A375 (cell line): ENCODE measurements around the gene PFKFB4. TPM values are rescaled to one million over a fixed set of nuclear protein-coding genes. Genes with fewer than 3 reads are reported as not detected.

Experiments used
- small RNA-seq: library from RNA; depleted of rRNA; stranded (forward); fragments of <200 nt; gene quantifications from one replicate; pipeline ENCODE3, GENCODE V24; 2014
- total RNA-seq: library from RNA; depleted of rRNA; stranded (reverse); fragments of >200 nt; shearing (Covaris generic); gene quantifications from 2 replicates; pipeline ENCODE4 v1.2.3, GENCODE V29; 2014; rRNA removed

PFKFB4 gene
- 57.7 and 76.4 TPM in 2 replicates for total RNA-seq

GRCh38 chr3:48556796-48557626, at the start of gene PFKFB4:
TSS of gene PFKFB4 (minus strand) at chr3:48556803. CDS start at chr3:48556777, 26 bp downstream.

GRCh38 chr3:48595075-48595525, 38.5 kb upstream of the PFKFB4 start, which contains the start of gene COL7A1:
TSS of gene COL7A1 (minus strand) at chr3:48595329. CDS start at chr3:48595159, 170 bp downstream.

GRCh38 chr3:48563382-48563918, 6.8 kb upstream of the PFKFB4 start, which contains the start of gene UCN2:
TSS of gene UCN2 (minus strand) at chr3:48563781. CDS start at chr3:48563124, 657 bp downstream.

GRCh38 chr3:48504051-48504946, 52.3 kb downstream of the PFKFB4 start, which contains the start of gene SHISA5:
TSS of gene SHISA5 (minus strand) at chr3:48504174. CDS start at chr3:48504094, 80 bp downstream.

Small RNAs within 50 kb of the gene (small RNA-seq; reads per million reads assigned to genes)
- gene MIR6823, result not detected

Other genes starting within 250 kb of the PFKFB4 start
- gene SPINK8, start 223.1 kb downstream of the PFKFB4 start, total RNA-seq, result not detected in 2 replicates
- gene FBXW12, start 184.6 kb downstream of the PFKFB4 start, total RNA-seq, result 0.04 TPM in 1 of 2 replicates, not detected in the other
- gene PLXNB1, start 126.7 kb downstream of the PFKFB4 start, total RNA-seq, result 25.6 and 29.2 TPM in 2 replicates
- 30.7 and 33.8 TPM in 2 replicates for gene CCDC51, start 116.7 kb downstream of the PFKFB4 start, total RNA-seq
- gene TMA7, start 116.5 kb downstream of the PFKFB4 start, total RNA-seq, result 631 and 866 TPM in 2 replicates
- 13.7 and 14.2 TPM in 2 replicates for gene ATRIP, start 110.1 kb downstream of the PFKFB4 start, total RNA-seq
- gene SHISA5, start 52.6 kb downstream of the PFKFB4 start, total RNA-seq, result 107 and 119 TPM in 2 replicates
- gene UCN2, start 7.0 kb upstream of the PFKFB4 start, total RNA-seq, result 17.5 and 30.5 TPM in 2 replicates
- 14.6 and 21.1 TPM in 2 replicates for gene COL7A1, start 38.5 kb upstream of the PFKFB4 start, total RNA-seq
- 264 and 282 TPM in 2 replicates for gene UQCRC1, start 52.8 kb upstream of the PFKFB4 start, total RNA-seq
- not detected in 2 replicates for gene TMEM89, start 65.0 kb upstream of the PFKFB4 start, total RNA-seq
- gene SLC26A6, start 78.7 kb upstream of the PFKFB4 start, total RNA-seq, result 22.7 and 23.9 TPM in 2 replicates
- 7.3 and 7.9 TPM in 2 replicates for gene CELSR3, start 106.1 kb upstream of the PFKFB4 start, total RNA-seq
- 28.9 and 42.3 TPM in 2 replicates for gene NCKIPSD, start 129.1 kb upstream of the PFKFB4 start, total RNA-seq
- gene IP6K2, start 160.4 kb upstream of the PFKFB4 start, total RNA-seq, result 59.2 and 60.7 TPM in 2 replicates